Muscle layer of colon (tissue), 2 donors: ENCODE data around the gene ABHD2.
A peak's percentile ranks its signal among the peaks of the same experiment; 100 is the strongest.
"Not testable (repeated sequence)": the region's sequence is repeated elsewhere in the genome, so short reads cannot be mapped to it uniquely, and the experiment has no call there.

Experiments
- H3K27ac ChIP-seq: one replicate; pipeline ENCODE4 v1.7.0; 2013; ENCODE audit warnings: low read depth, mild to moderate bottlenecking, low read length, moderate library complexity
- H3K27me3 ChIP-seq, 2 donors: one replicate each; pipeline ENCODE4 v1.7.0; 2013; ENCODE audit warnings: low read length in 2 of 2, mild to moderate bottlenecking in 2 of 2; ENCODE audit not compliant: insufficient read depth in 2 of 2, control insufficient read depth in 1 of 2
- H3K36me3 ChIP-seq: one replicate; pipeline ENCODE4 v1.7.0; 2013; ENCODE audit warnings: mild to moderate bottlenecking, low read length; ENCODE audit not compliant: insufficient read depth
- H3K4me1 ChIP-seq: one replicate; pipeline ENCODE4 v1.7.0; 2013; ENCODE audit warnings: mild to moderate bottlenecking, low read length; ENCODE audit not compliant: insufficient read depth
- H3K4me3 ChIP-seq, 2 donors: one replicate each; pipeline ENCODE4 v1.7.0; 2013; ENCODE audit warnings: low read length in 2 of 2, low read depth in 1 of 2, mild to moderate bottlenecking in 1 of 2, moderate library complexity in 1 of 2
- H3K9ac ChIP-seq: one replicate; pipeline ENCODE4 v1.7.0; 2013; ENCODE audit warnings: low read length
- H3K9me3 ChIP-seq: one replicate; pipeline ENCODE4 v1.7.0; 2013; ENCODE audit warnings: mild to moderate bottlenecking, low read length
- donor health status: abdominal sarcoma.
- donor health status: Adenocarcinoma of cecum.

Gene ABHD2

GRCh38 chr15:89116404-89116803 lies 28.1 kb downstream of the ABHD2 start:
- Histone ChIP-seq H3K4me3 (no peak overlapping the region), H3K9ac (no peak overlapping the region)

DNA sequence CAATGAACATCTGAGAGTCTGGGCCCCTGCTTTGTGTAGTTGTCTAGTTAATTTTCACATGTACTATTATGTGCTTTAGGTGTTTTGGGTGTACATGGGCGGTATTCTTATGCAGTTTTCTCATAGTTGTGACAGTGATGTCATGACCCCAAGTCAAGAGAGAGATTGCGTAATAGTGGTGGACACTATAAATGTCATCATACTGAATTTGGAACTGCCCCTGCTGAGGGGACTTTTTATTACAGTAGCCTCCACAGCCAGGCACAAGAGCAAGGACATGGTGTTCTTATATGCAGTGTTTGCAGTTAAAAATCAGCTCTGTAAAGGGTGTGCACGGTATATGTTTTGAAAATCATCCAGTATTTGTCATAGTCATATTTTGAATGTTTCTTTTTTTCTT lies 29.5 kb downstream of the ABHD2 start:
- H3K9me3 ChIP-seq: no peaks in the 10 kb centered on the region
- no peak overlapping the region for H3K9ac ChIP-seq
- peaks cover 59% of the 10 kb centered on the region for H3K4me1 ChIP-seq
- no peak overlapping the region for H3K27ac ChIP-seq
- H3K4me3 ChIP-seq: no peak overlapping the region
- peaks cover 40% of the 10 kb centered on the region for H3K36me3 ChIP-seq
- no peaks in the 10 kb centered on the region for H3K27me3 ChIP-seq

More at GRCh38 chr15:89116404-89116803, 28.1 kb downstream of the ABHD2 start:
- Histone ChIP-seq H3K27me3 (no peaks in the 10 kb centered on the region), H3K4me1 (peaks cover 68% of the 10 kb centered on the region), H3K27ac (no peak overlapping the region), H3K36me3 (peaks cover 29% of the 10 kb centered on the region), H3K9me3 (no peaks in the 10 kb centered on the region)

GRCh38 chr15:89118481-89118989 lies 30.3 kb downstream of the ABHD2 start:
- Histone ChIP-seq H3K27me3 (no peaks in the 10 kb centered on the region), H3K4me1 (peaks cover 52% of the 10 kb centered on the region), H3K9me3 (no peaks in the 10 kb centered on the region), H3K27ac (no peak overlapping the region), H3K36me3 (peaks cover 44% of the 10 kb centered on the region), H3K4me3 (no peak overlapping the region), H3K9ac (no peak overlapping the region)

- no peak overlapping the region for H3K9ac ChIP-seq
- peaks cover 40% of the 10 kb centered on the region for H3K4me1 ChIP-seq
- no peaks in the 10 kb centered on the region for H3K9me3 ChIP-seq
- peaks cover 38% of the 10 kb centered on the region for H3K36me3 ChIP-seq
- H3K27ac ChIP-seq: peak overlapping the region; percentile 53
- no peaks in the 10 kb centered on the region for H3K27me3 ChIP-seq
- H3K4me3 ChIP-seq: no peak overlapping the region
Measured at GRCh38 chr15:89119489-89120478, 31.5 kb downstream of the ABHD2 start.

DNA sequence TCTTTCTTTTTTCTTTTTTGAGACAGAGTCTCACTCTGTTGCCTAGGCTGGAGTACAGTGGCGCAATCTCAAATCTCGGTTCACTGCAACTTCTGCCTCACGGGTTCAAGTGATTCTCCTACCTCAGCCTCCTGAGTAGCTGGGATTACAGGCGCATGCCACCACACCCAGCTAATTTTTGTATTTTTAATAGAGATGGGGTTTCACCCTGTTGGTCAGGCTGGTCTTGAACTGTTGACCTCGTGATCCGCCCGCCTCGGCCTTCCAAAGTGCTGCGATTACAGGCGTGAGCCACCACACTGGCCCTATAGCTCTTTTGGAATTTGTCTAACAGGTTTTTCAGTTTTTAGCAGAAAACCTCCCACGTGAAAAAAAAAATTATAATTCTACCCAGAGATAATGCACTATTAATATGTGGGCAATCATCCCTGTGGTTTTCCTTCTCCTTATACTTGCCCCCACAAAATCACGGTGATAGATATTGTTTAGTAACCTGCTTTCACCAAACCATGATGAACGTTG lies 32.3 kb downstream of the ABHD2 start:
- H3K36me3 ChIP-seq: peaks cover 38% of the 10 kb centered on the region
- H3K27me3 ChIP-seq, H3K4me3 ChIP-seq, H3K9me3 ChIP-seq, H3K9ac ChIP-seq, H3K27ac ChIP-seq: not testable (repeated sequence)
- peaks cover 32% of the 10 kb centered on the region for H3K4me1 ChIP-seq

GRCh38 chr15:89121414-89121813 lies 33.2 kb downstream of the ABHD2 start:
- H3K4me1 ChIP-seq: peaks cover 26% of the 10 kb centered on the region
- no peak overlapping the region for H3K27ac ChIP-seq
- H3K9ac ChIP-seq: no peak overlapping the region
- no peaks in the 10 kb centered on the region for H3K27me3 ChIP-seq
- H3K9me3 ChIP-seq: no peaks in the 10 kb centered on the region
- H3K36me3 ChIP-seq: peaks cover 36% of the 10 kb centered on the region
- H3K4me3 ChIP-seq: no peak overlapping the region

DNA sequence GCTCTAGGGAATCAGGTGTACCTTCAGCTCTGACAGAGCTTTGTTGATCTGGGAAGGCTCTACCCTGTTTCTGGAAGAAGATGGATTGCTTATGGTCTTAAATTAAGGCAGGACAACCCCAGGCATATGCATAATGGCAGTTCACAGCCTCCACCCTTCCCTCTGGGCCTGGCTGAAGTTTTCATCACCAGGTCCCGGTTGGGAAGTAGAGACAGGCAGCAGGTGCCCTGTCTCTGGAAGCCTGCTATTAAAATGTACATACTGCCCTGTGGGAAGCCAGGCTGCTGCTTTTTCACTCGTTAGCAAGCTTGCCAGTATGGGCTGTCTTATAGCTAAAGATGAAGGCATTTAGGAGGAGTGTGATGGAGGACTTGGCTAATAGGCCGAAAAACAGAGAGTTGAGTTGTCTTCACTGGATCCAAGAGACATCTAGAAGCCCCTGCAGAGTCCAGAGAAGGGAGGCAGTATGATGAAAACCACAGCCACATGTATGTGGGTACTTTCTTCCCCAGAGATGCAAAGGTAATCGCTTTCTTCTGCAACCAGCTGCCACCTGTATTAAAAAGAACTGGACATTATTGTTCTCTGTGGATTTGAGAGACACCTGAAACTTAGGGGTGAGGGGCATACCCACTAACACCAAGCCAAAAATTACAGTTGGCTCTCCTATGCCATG lies 34.4 kb downstream of the ABHD2 start:
- no peak overlapping the region for H3K9ac ChIP-seq
- no peak overlapping the region for H3K27ac ChIP-seq
- no peak overlapping the region for H3K4me3 ChIP-seq
- peaks cover 26% of the 10 kb centered on the region for H3K4me1 ChIP-seq
- H3K9me3 ChIP-seq: no peaks in the 10 kb centered on the region
- no peaks in the 10 kb centered on the region for H3K27me3 ChIP-seq
- H3K36me3 ChIP-seq: peaks cover 24% of the 10 kb centered on the region

- H3K36me3 ChIP-seq: peaks cover 24% of the 10 kb centered on the region
- no peak overlapping the region for H3K27ac ChIP-seq
- H3K4me1 ChIP-seq: peaks cover 26% of the 10 kb centered on the region
Measured at GRCh38 chr15:89123181-89123525, 34.9 kb downstream of the ABHD2 start.

GRCh38 chr15:89125088-89125826 lies 37.0 kb downstream of the ABHD2 start:
- Histone ChIP-seq H3K27me3 (no peaks in the 10 kb centered on the region), H3K36me3 (peaks cover 31% of the 10 kb centered on the region), H3K9me3 (no peaks in the 10 kb centered on the region), H3K4me3 (no peak overlapping the region), H3K9ac (no peak overlapping the region), H3K27ac (no peak overlapping the region), H3K4me1 (peaks cover 19% of the 10 kb centered on the region)

More at GRCh38 chr15:89123181-89123525, 34.9 kb downstream of the ABHD2 start:
- Histone ChIP-seq H3K4me3 (no peak overlapping the region), H3K9ac (no peak overlapping the region), H3K27me3 (no peaks in the 10 kb centered on the region), H3K9me3 (no peaks in the 10 kb centered on the region)

- Histone ChIP-seq H3K27me3 (no peaks in the 10 kb centered on the region), H3K9me3 (no peaks in the 10 kb centered on the region), H3K9ac (no peak overlapping the region), H3K36me3 (peaks cover 34% of the 10 kb centered on the region), H3K27ac (no peak overlapping the region), H3K4me3 (no peak overlapping the region), H3K4me1 (peaks cover 14% of the 10 kb centered on the region)
Measured at GRCh38 chr15:89126009-89126408, 37.8 kb downstream of the ABHD2 start.
